HUES6 (cell line): Measurements from ENCODE around the gene PDAP1.
A peak's percentile ranks its signal among the peaks of the same experiment; 100 is the strongest.
"Not testable (repeated sequence)": the region's sequence is repeated elsewhere in the genome, so short reads cannot be mapped to it uniquely, and the experiment has no call there.

Experiments used
- H3K27ac ChIP-seq: 2 replicates; pipeline ENCODE4 v1.7.0; 2013; ENCODE audit warnings: low read depth, mild to moderate bottlenecking, low read length, inconsistent platforms
- H3K27me3 ChIP-seq: 2 replicates; pipeline ENCODE4 v1.6.1; 2013; ENCODE audit warnings: low read length; ENCODE audit not compliant: control insufficient read depth, insufficient read depth
- H3K36me3 ChIP-seq: 2 replicates; pipeline ENCODE4 v1.6.1; 2013; ENCODE audit warnings: low read length; ENCODE audit not compliant: control insufficient read depth, insufficient read depth
- H3K4me1 ChIP-seq: 2 replicates; pipeline ENCODE4 v1.6.1; 2013; ENCODE audit warnings: low read length; ENCODE audit not compliant: control insufficient read depth, insufficient read depth
- H3K4me3 ChIP-seq: 2 replicates; pipeline ENCODE4 v1.5.1; 2013; ENCODE audit warnings: low read depth, low read length
- H3K9ac ChIP-seq: one replicate; pipeline ENCODE4 v1.6.1; 2013; ENCODE audit warnings: mild to moderate bottlenecking, low read length
- H3K9me3 ChIP-seq: 2 replicates; pipeline ENCODE4 v1.6.1; 2013; ENCODE audit warnings: low read depth, low read length; ENCODE audit not compliant: control insufficient read depth, insufficient read depth

PDAP1 gene

DNA sequence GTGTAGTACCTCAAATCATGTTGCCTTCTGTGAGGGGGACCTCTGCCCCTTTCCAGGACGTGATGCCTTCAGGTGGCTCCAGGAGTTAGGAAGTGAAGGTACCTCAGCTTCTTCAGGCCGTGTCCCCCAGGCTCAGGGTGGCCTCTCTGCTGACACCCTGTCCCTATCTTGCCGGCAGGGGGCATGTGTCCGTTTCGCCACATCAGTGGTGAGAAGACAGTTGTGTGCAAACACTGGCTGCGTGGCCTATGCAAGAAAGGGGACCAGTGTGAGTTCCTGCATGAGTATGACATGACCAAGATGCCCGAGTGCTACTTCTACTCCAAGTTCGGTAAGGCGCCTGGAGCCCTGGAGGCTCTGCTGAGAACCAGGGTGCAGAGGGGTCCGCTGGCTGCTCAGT, 39.5 kb upstream of the PDAP1 start:
- H3K36me3 ChIP-seq, result peaks cover 96% of the 10 kb centered on the region
- no peak overlapping the region for H3K9ac ChIP-seq
- H3K9me3 ChIP-seq, result no peaks in the 10 kb centered on the region

DNA sequence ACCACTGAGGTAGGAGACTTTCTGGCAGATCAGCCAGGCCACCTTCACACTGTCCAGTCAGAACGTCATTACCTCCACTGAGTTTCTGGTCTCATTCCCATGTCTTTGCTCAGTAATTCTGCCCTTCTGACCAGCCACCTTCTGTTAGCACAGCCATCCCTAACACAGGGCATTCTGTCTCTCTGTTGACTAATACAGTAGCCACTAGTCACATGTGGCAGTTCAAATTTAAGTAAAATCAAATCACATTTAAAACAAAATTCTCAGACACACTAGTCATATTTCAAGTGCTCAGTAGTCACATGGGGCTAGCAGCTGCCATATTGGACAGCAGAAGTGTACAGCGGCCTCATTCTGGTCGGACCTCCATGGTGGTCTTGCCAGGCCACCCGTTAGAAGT, 37.7 kb upstream of the PDAP1 start:
- Histone ChIP-seq H3K9ac (no peak overlapping the region), H3K4me3 (no peak overlapping the region), H3K36me3 (peaks cover 88% of the 10 kb centered on the region), H3K27ac (no peak overlapping the region), H3K9me3 (no peaks in the 10 kb centered on the region), H3K27me3 (no peaks in the 10 kb centered on the region), H3K4me1 (0 out of 2 replicates have a peak, but pooled peaks cover 5% of the 10 kb centered on the region)

More for the DNA sequence above, 39.5 kb upstream of the PDAP1 start:
- H3K4me1 ChIP-seq, result no peaks in the 10 kb centered on the region
- H3K27me3 ChIP-seq, result no peaks in the 10 kb centered on the region
- H3K27ac ChIP-seq, result no peak overlapping the region
- H3K4me3 ChIP-seq, result no peak overlapping the region

- Histone ChIP-seq H3K9ac (peak overlapping the region; percentile 91), H3K27ac (peak overlapping the region; percentile 45; the same call in 1 of the 2 replicates), H3K4me1 (peaks cover 18% of the 10 kb centered on the region), H3K27me3 (no peaks in the 10 kb centered on the region), H3K4me3 (peak overlapping the region; percentile 93), H3K36me3 (peaks cover 37% of the 10 kb centered on the region), H3K9me3 (no peaks in the 10 kb centered on the region)
These were observed 31.8 kb upstream of the PDAP1 start for GRCh38 chr7:99440195-99440594.

DNA sequence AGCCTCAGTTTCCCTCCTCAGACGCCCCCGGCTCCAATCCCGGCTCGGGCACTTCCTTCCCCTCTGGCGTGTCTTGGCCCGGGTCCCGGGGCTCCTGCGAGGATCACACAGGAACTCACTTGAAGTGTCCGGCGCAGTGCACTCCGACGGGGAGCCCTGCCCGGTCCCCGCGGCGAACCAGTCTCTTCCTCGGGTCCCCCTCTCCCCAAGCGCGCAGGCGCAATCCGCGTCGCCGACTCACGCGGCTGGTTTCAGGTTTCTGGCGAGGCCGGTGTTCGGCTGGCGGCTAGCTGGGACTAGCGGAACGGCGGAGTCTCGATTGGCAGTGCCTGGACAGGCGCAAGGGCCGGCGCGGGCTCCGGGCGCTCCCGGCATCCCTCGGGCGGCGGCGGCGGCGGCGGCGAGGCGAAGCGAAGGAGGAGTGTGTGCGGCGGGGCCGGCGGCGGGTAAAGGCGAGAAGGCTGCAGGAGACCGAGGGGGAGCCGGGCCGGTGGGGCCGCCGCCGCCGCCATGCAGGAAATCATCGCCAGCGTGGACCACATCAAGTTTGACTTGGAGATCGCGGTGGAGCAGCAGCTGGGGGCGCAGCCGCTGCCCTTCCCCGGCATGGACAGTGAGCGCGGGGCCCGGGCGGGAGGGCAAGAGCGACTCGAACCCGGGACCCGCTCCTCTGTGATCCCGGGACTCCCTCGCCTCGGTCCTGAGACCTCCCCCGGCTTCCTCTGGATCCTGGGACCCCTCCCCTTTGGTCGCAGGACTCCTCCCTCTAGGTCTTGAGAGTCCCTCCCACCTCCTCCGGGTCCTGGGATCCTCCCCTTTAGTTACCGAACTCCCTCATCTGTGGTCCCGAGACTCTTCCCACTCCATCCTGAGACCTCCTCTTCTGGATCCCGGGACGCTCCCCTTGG, 30.4 kb upstream of the PDAP1 start, which contains the start of the genes CPSF4 and PTCD1:
TSS of gene CPSF4 (plus strand) at position 371 of the 908 bp plus-strand sequence. CDS start at position 511, 140 bp downstream.
TSS of gene PTCD1 (minus strand) at position 226 of the 908 bp plus-strand sequence. CDS start 3,556 bp downstream, outside the sequence.
- H3K27ac ChIP-seq, result peak within 1 kb of the TSS; percentile 94
- no peaks in the 10 kb centered on the region for H3K9me3 ChIP-seq
- H3K4me1 ChIP-seq, result peaks cover 18% of the 10 kb centered on the region
- peaks cover 37% of the 10 kb centered on the region for H3K36me3 ChIP-seq
- peak within 1 kb of the TSS; percentile 91 for H3K9ac ChIP-seq
- peak within 1 kb of the TSS; percentile 93 for H3K4me3 ChIP-seq
- no peaks in the 10 kb centered on the region for H3K27me3 ChIP-seq

- H3K9ac ChIP-seq, result peak overlapping the region; percentile 91
- H3K27me3 ChIP-seq, result no peaks in the 10 kb centered on the region
- peaks cover 18% of the 10 kb centered on the region for H3K4me1 ChIP-seq
- peaks cover 36% of the 10 kb centered on the region for H3K36me3 ChIP-seq
- no peaks in the 10 kb centered on the region for H3K9me3 ChIP-seq
- peak overlapping the region; percentile 94 for H3K27ac ChIP-seq
- peak overlapping the region; percentile 93 for H3K4me3 ChIP-seq
These were observed 29.7 kb upstream of the PDAP1 start for GRCh38 chr7:99437946-99438572.

GRCh38 chr7:99433158-99433557, 24.8 kb upstream of the PDAP1 start:
- no peaks in the 10 kb centered on the region for H3K27me3 ChIP-seq
- peaks cover 64% of the 10 kb centered on the region for H3K36me3 ChIP-seq
- H3K9ac ChIP-seq, result no peak overlapping the region
- no peaks in the 10 kb centered on the region for H3K9me3 ChIP-seq
- no peak overlapping the region for H3K4me3 ChIP-seq
- peaks cover 5% of the 10 kb centered on the region; the same call in 1 of the 2 replicates for H3K4me1 ChIP-seq
- no peak overlapping the region for H3K27ac ChIP-seq

DNA sequence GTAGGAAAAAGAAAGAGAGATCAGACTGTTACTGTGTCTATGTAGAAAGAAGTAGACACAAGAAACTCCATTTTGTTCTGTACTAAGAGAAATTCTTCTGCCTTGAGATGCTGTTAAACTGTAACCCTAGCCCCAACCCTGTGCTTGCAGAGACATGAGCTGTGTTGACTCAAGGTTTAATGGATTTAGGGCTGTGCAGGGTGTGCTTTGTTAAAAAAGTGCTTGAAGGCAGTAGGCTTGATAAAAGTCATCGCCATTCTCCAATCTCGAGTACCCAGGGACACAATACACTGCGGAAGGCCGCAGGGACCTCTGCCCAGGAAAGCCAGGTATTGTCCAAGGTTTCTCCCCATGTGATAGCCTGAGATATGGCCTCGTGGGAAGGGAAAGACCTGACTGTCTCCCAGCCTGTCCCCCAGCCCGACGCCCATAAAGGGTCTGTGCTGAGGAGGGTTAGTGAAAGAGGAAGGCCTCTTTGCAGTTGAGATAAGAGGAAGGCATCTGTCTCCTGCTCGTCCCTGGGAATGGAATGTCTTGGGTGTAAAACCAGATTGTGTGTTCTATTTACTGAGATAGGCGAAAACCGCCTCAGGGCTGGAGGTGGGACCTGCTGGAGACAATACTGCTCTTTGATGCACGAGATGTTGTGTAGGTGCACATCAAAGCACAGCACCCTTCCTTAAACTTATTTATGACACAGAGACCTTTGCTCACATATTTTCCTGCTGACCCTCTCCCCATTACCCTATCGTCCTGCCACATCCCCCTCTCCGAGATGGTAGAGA, 23.6 kb upstream of the PDAP1 start:
- H3K36me3 ChIP-seq, result peaks cover 67% of the 10 kb centered on the region

GRCh38 chr7:99429756-99430155, 21.4 kb upstream of the PDAP1 start:
- Histone ChIP-seq H3K4me3 (no peak overlapping the region), H3K36me3 (peaks cover 77% of the 10 kb centered on the region), H3K27ac (no peak overlapping the region), H3K9me3 (no peaks in the 10 kb centered on the region), H3K27me3 (no peaks in the 10 kb centered on the region), H3K9ac (no peak overlapping the region), H3K4me1 (no peaks in the 10 kb centered on the region)

More for the DNA sequence above, 23.6 kb upstream of the PDAP1 start:
- not testable (repeated sequence) for H3K27ac ChIP-seq, H3K4me1 ChIP-seq, H3K9me3 ChIP-seq, H3K27me3 ChIP-seq, H3K4me3 ChIP-seq
- peak overlapping the region; percentile 24 for H3K9ac ChIP-seq

DNA sequence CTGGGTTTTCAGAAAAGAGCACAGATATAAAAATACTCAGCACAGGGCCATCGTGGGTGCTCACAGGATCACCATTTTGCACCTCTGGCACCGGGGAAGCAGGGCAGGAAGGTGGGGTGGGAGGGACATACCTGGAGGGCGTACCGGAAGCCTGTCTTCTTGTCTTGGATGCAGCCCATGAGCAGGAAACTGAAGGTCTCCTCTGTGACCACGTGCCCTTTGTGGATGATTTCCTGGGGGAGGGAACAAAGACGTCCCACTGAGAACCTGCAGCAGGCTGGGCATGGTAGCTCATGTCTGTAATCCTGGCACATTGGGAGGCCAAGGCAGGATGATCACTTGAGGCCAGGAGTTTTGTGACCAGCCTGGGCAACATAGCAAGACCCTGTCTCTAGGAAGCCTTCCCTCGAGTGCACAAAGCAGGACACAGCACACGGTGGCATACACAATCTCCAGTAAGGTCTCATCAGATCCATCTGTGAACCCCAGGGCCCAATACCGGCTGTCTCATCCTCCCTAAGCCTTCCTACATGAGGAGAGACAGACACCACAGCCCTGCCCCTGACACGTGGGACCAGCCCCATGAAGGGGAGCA, 20.7 kb upstream of the PDAP1 start:
- H3K36me3 ChIP-seq, result peaks cover 77% of the 10 kb centered on the region
- H3K27ac ChIP-seq, result no peak overlapping the region
- no peaks in the 10 kb centered on the region for H3K9me3 ChIP-seq
- H3K9ac ChIP-seq, result no peak overlapping the region
- H3K27me3 ChIP-seq, result no peaks in the 10 kb centered on the region
- no peak overlapping the region for H3K4me3 ChIP-seq
- no peaks in the 10 kb centered on the region for H3K4me1 ChIP-seq

GRCh38 chr7:99424932-99425730, 16.7 kb upstream of the PDAP1 start:
- no peaks in the 10 kb centered on the region for H3K4me1 ChIP-seq
- no peak overlapping the region for H3K9ac ChIP-seq
- no peaks in the 10 kb centered on the region for H3K9me3 ChIP-seq
- no peak overlapping the region for H3K4me3 ChIP-seq
- H3K27ac ChIP-seq, result no peak overlapping the region
- no peaks in the 10 kb centered on the region for H3K27me3 ChIP-seq
- peaks cover 79% of the 10 kb centered on the region for H3K36me3 ChIP-seq
